Activated T-cell treated with anti-CD3 and anti-CD28 coated beads, Interleukin-2, amount 50 U/mL, for 4 hours (primary cell): Measurements from ENCODE around the gene ALOX5. TPM values are rescaled to one million over a fixed set of nuclear protein-coding genes. Genes with fewer than 3 reads are reported as not detected.
"Not testable (repeated sequence)": the region's sequence is repeated elsewhere in the genome, so short reads cannot be mapped to it uniquely, and the experiment has no call there.

Experiments used
- ATAC-seq, 2 donors: fragments of 200-7000 bp; cut with Tn5 transposase; one replicate each; pipeline ENCODE4 v1.10.0; 2021
- DNase-seq: peaks from one replicate; pipeline ENCODE4 v3.0.0-alpha.2; 2020
- H3K27me3 Mint-ChIP-seq: one replicate; pipeline ENCODE4 v1.8.0; 2021; ENCODE audit warnings: low read depth, mixed read lengths
- H3K36me3 Mint-ChIP-seq: one replicate; pipeline ENCODE4 v1.8.0; 2022; ENCODE audit warnings: mixed read lengths; ENCODE audit not compliant: insufficient read depth
- H3K4me1 Mint-ChIP-seq: one replicate; pipeline ENCODE4 v1.8.0; 2021; ENCODE audit warnings: low read depth, mixed read lengths
- H3K4me3 Mint-ChIP-seq: one replicate; pipeline ENCODE4 v1.8.0; 2021; ENCODE audit warnings: mild to moderate bottlenecking, moderate library complexity, mixed read lengths
- H3K9me3 Mint-ChIP-seq: one replicate; pipeline ENCODE4 v1.8.0; 2021; ENCODE audit warnings: mixed read lengths
- total RNA-seq, 3 donors: library from RNA; stranded (reverse); gene quantifications; one replicate each; pipeline ENCODE4 v1.2.1, GENCODE V29; 2021

The ALOX5 gene
- total RNA-seq, 3 donors from 2014 or later: 0.46 to 1.1 (median 0.69) TPM

GRCh38 chr10:45367643-45368042 is 6.4 kb upstream of the ALOX5 start:
- peaks cover 22% of the 10 kb centered on the region for H3K27me3 Mint-ChIP-seq

GRCh38 chr10:45368181-45368580 is 5.8 kb upstream of the ALOX5 start:
- DNase-seq (no peak), ATAC-seq (no peak)
- no peaks in the 10 kb centered on the region for H3K36me3 Mint-ChIP-seq
- peaks cover 27% of the 10 kb centered on the region for H3K27me3 Mint-ChIP-seq
- H3K4me3 Mint-ChIP-seq: no peak overlapping the region
- H3K4me1 Mint-ChIP-seq: peaks cover 5% of the 10 kb centered on the region
- no peaks in the 10 kb centered on the region for H3K9me3 Mint-ChIP-seq

More at GRCh38 chr10:45367643-45368042, 6.4 kb upstream of the ALOX5 start:
- H3K36me3 Mint-ChIP-seq, DNase-seq, ATAC-seq, H3K9me3 Mint-ChIP-seq, H3K4me1 Mint-ChIP-seq, H3K4me3 Mint-ChIP-seq: not testable (repeated sequence)

- DNase-seq (no peak), ATAC-seq (no peak)
- peaks cover 12% of the 10 kb centered on the region for H3K4me1 Mint-ChIP-seq
- H3K4me3 Mint-ChIP-seq: no peak overlapping the region
- peaks cover 32% of the 10 kb centered on the region for H3K27me3 Mint-ChIP-seq
- H3K36me3 Mint-ChIP-seq: no peaks in the 10 kb centered on the region
- no peaks in the 10 kb centered on the region for H3K9me3 Mint-ChIP-seq
Measured at GRCh38 chr10:45370202-45370955, 3.6 kb upstream of the ALOX5 start.

GRCh38 chr10:45371560-45371959 is 2.5 kb upstream of the ALOX5 start:
- H3K4me1 Mint-ChIP-seq: peaks cover 19% of the 10 kb centered on the region
- H3K36me3 Mint-ChIP-seq: no peaks in the 10 kb centered on the region
- DNase-seq (no peak), ATAC-seq (no peak)
- no peak overlapping the region for H3K4me3 Mint-ChIP-seq
- H3K9me3 Mint-ChIP-seq: no peaks in the 10 kb centered on the region
- H3K27me3 Mint-ChIP-seq: peaks cover 36% of the 10 kb centered on the region

- Mint-ChIP-seq H3K36me3 (no peaks in the 10 kb centered on the region), H3K4me3 (peak overlapping the region; percentile 83), H3K27me3 (peaks cover 32% of the 10 kb centered on the region), H3K9me3 (no peaks in the 10 kb centered on the region), H3K4me1 (peaks cover 23% of the 10 kb centered on the region)
- no peak for ATAC-seq
- DNase-seq: no peak
Measured at GRCh38 chr10:45372251-45372951, 1.6 kb upstream of the ALOX5 start.

GRCh38 chr10:45373003-45373575 is 927 bp upstream of the ALOX5 start:
- Mint-ChIP-seq H3K36me3 (no peaks in the 10 kb centered on the region), H3K9me3 (no peaks in the 10 kb centered on the region), H3K4me1 (peaks cover 25% of the 10 kb centered on the region), H3K4me3 (peak overlapping the region; percentile 83), H3K27me3 (peaks cover 32% of the 10 kb centered on the region)
- ATAC-seq (peak; percentile 53 to 69), DNase-seq (no peak)

- Mint-ChIP-seq H3K27me3 (peaks cover 32% of the 10 kb centered on the region), H3K4me3 (peak overlapping the region; percentile 67), H3K36me3 (no peaks in the 10 kb centered on the region), H3K4me1 (peaks cover 25% of the 10 kb centered on the region), H3K9me3 (no peaks in the 10 kb centered on the region)
- no peak for DNase-seq
- ATAC-seq: peak in 1 of 2 donors; percentile 50
Measured at GRCh38 chr10:45374350-45375052, 485 bp downstream of the ALOX5 start.

GRCh38 chr10:45375101-45375500 is 1.1 kb downstream of the ALOX5 start:
- Mint-ChIP-seq H3K4me1 (peaks cover 25% of the 10 kb centered on the region), H3K36me3 (no peaks in the 10 kb centered on the region), H3K4me3 (peak overlapping the region; percentile 67), H3K9me3 (no peaks in the 10 kb centered on the region), H3K27me3 (peaks cover 29% of the 10 kb centered on the region)
- DNase-seq (no peak), ATAC-seq (no peak)

GRCh38 chr10:45375716-45376231 is 1.8 kb downstream of the ALOX5 start:
- ATAC-seq: no peak
- Mint-ChIP-seq H3K4me3 (peak overlapping the region; percentile 19), H3K9me3 (no peaks in the 10 kb centered on the region), H3K4me1 (peaks cover 25% of the 10 kb centered on the region), H3K36me3 (no peaks in the 10 kb centered on the region), H3K27me3 (peaks cover 26% of the 10 kb centered on the region)
- DNase-seq: no peak

- ATAC-seq: no peak
- Mint-ChIP-seq H3K36me3 (no peaks in the 10 kb centered on the region), H3K27me3 (peaks cover 24% of the 10 kb centered on the region), H3K4me1 (peaks cover 25% of the 10 kb centered on the region), H3K4me3 (no peak overlapping the region), H3K9me3 (no peaks in the 10 kb centered on the region)
- DNase-seq: no peak
Measured at GRCh38 chr10:45376371-45376801, 2.4 kb downstream of the ALOX5 start.

GRCh38 chr10:45377321-45377720 is 3.3 kb downstream of the ALOX5 start:
- ATAC-seq (no peak), DNase-seq (no peak)
- H3K4me1 Mint-ChIP-seq: peaks cover 25% of the 10 kb centered on the region
- no peaks in the 10 kb centered on the region for H3K36me3 Mint-ChIP-seq
- no peak overlapping the region for H3K4me3 Mint-ChIP-seq
- peaks cover 17% of the 10 kb centered on the region for H3K27me3 Mint-ChIP-seq
- H3K9me3 Mint-ChIP-seq: no peaks in the 10 kb centered on the region

- H3K4me1 Mint-ChIP-seq: peaks cover 23% of the 10 kb centered on the region
- H3K36me3 Mint-ChIP-seq: no peaks in the 10 kb centered on the region
- DNase-seq (no peak), ATAC-seq (no peak)
- H3K27me3 Mint-ChIP-seq: peaks cover 13% of the 10 kb centered on the region
- no peak overlapping the region for H3K4me3 Mint-ChIP-seq
- no peaks in the 10 kb centered on the region for H3K9me3 Mint-ChIP-seq
Measured at GRCh38 chr10:45377858-45378257, 3.8 kb downstream of the ALOX5 start.

GRCh38 chr10:45378914-45379726 is 5.1 kb downstream of the ALOX5 start:
- DNase-seq: no peak
- Mint-ChIP-seq H3K27me3 (peaks cover 7% of the 10 kb centered on the region), H3K4me1 (peaks cover 17% of the 10 kb centered on the region), H3K9me3 (no peaks in the 10 kb centered on the region), H3K36me3 (no peaks in the 10 kb centered on the region), H3K4me3 (no peak overlapping the region)
- no peak for ATAC-seq
